ENCODE data around the gene FOXS1.

DNA sequence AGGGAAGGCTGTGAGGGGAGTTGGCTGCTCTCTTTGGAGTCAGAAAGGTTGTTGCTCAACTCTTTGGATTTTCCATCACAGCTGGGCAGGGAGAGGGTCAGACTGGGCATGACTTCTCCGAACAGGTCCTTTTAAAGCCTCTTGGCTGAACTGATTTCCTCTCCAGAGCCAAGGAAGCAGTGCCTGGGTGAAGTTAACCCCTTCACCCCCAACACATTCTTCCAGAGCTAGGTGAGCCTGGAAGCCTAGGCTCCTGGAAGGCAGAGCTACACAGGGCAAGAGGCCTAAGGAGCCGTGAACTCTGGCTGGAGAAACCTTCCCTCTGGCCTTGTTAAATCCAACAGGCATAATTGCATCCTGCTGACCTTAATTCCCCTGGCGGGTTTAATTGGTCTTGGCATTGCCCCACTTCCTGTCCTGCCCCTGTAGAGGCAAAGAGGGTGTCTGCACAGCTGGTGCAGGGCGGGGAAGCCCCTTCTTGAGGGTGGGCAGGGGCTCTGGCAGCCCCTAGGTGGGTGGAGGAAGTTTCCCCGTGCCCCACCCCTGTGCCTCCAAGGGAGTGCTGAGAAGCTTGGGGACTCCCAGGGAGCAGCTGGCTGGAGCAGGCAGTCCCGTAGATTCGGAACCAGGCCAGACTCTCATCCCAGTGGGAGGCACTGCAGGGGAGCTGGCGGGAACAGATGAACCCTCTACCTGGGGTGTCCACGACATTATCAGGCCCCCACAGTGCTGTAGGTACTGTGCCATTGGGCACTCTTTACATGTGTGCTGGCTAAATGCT lies 29.8 kb downstream of the FOXS1 start:
- TF ChIP-seq, protein P1, sequence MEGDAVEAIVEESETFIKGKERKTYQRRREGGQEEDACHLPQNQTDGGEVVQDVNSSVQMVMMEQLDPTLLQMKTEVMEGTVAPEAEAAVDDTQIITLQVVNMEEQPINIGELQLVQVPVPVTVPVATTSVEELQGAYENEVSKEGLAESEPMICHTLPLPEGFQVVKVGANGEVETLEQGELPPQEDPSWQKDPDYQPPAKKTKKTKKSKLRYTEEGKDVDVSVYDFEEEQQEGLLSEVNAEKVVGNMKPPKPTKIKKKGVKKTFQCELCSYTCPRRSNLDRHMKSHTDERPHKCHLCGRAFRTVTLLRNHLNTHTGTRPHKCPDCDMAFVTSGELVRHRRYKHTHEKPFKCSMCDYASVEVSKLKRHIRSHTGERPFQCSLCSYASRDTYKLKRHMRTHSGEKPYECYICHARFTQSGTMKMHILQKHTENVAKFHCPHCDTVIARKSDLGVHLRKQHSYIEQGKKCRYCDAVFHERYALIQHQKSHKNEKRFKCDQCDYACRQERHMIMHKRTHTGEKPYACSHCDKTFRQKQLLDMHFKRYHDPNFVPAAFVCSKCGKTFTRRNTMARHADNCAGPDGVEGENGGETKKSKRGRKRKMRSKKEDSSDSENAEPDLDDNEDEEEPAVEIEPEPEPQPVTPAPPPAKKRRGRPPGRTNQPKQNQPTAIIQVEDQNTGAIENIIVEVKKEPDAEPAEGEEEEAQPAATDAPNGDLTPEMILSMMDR (IDR thresholded peaks at IDR 0.05 in 8 of 11, conservative IDR thresholded peaks at IDR 0.05 in 3 of 11), result no peak
- no peak for TF ChIP-seq POLR2AphosphoS5 (IDR thresholded peaks at IDR 0.05)

Measured in spleen (tissue), 7 donors.